ENCODE results near the gene CDC42EP4.

The CDC42EP4 gene

GRCh38 chr17:73308017-73308823 is 3.6 kb downstream of the CDC42EP4 start:
- DNase-seq (ENCODE audit: low read depth, low spot score) = peak; percentile 76
- no peak for TF ChIP-seq CTCF (IDR thresholded peaks at IDR 0.05; ENCODE audit: low read depth, low read length)
- in situ Hi-C loops (cut with HindIII; ENCODE audit: low sequenced_read_pairs) = no loop called here
- peak overlapping the region; percentile 14 for H3K4me3 ChIP-seq (ENCODE audit: low read depth, low read length)

DNA sequence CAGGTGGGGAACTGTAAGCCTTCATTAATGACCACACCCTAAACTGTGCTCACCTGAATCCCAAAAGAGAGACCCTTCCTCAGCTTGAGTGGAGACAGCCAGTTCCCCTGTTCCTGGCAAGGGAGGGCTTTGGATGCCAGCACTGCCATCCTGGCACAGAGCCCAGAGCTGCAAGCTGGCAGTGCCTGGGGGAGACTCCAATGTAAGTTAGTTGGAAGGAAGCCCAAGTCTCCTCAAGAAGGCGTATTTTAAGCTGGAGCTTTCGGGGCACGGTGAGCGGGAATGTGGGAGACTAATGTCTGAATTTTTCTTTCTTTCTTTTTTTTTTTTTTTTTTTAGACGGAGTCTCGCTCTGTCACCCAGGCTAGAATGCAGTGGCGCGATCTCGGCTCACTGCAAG is 4.7 kb downstream of the CDC42EP4 start:
- in situ Hi-C loops (cut with HindIII; ENCODE audit: low sequenced_read_pairs) = no loop called here
- DNase-seq (ENCODE audit: low read depth, low spot score) = no peak
- no peak for TF ChIP-seq CTCF (IDR thresholded peaks at IDR 0.05; ENCODE audit: low read depth, low read length)
- no peak overlapping the region for H3K4me3 ChIP-seq (ENCODE audit: low read depth, low read length)

DNA sequence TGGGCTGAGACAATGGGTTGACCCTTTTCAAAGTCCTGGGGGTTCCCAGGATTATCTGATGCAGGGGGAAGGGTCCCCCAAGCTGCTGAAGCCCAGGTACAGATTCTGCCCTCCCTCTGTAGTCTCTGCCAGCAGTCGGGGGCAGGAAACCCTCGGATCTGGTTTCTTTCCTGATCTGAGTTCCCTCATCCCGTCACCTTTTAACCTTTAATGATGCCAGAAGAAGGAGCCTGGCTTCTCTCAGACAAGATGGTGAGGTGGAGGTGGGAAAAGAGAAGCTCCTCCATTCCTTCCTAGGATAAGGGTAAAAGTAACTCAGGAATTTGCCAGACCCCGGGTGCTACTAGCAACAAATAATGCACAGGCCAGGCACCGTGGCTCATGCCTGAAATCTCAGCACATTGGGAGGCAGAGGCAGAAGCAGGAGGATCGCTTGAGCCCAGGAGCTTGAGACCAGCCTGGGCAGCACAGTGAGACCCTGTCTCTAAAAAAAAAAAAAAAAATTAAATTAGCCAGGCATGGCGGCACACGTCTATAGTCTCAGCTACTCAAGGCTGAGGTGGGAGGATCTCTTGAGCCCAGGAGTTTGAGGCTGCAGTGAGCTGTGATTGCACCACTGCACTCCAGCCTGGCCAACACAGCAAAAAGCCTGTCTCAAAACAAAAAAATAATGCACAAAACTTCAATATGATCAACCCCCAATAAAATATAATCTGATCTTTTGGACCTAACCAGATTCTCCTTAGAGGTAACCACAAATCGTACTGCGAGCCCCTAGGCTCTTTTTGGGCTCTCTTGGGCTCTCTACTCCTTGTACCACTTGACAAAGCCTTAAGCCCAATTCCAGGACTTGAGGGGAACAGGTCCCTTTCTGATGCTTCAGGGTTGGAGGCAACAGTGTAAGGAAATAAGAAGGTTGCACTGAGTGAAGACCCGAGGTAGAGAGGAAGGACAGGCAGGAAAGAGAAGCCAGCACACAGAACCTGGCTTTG is 5.7 kb downstream of the CDC42EP4 start:
- no peak for DNase-seq (ENCODE audit: low read depth, low spot score)
- in situ Hi-C loops (cut with HindIII; ENCODE audit: low sequenced_read_pairs) = no loop called here
- H3K4me3 ChIP-seq (ENCODE audit: low read depth, low read length) = no peak overlapping the region
- no peak for TF ChIP-seq CTCF (IDR thresholded peaks at IDR 0.05; ENCODE audit: low read depth, low read length)

GRCh38 chr17:73304971-73305812 is 6.6 kb downstream of the CDC42EP4 start:
- peak; percentile 36 for TF ChIP-seq CTCF (IDR thresholded peaks at IDR 0.05; ENCODE audit: low read depth, low read length)
- H3K4me3 ChIP-seq (ENCODE audit: low read depth, low read length) = peak overlapping the region; percentile 14
- peak; percentile 84 for DNase-seq (ENCODE audit: low read depth, low spot score)
- in situ Hi-C loops (cut with HindIII; ENCODE audit: low sequenced_read_pairs) = no loop called here

DNA sequence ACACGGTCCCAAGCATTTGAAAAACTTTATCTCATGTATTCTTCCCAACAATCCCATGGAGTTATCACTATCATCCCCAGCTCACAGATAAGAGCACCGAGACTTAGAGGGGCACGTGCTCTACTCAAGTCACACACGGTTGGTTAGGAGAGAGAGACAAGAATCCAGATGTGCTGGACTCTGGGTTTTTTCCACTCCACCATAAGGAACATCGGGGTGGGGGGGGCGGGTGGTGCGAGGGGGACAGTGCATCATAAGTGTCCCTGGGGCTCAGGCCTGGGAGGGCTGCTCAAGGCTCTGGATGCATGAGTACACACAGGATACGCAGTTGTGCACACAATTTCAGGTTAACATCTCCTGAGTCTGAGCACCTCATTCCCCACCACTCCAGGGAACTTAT is 7.4 kb downstream of the CDC42EP4 start:
- no peak for DNase-seq (ENCODE audit: low read depth, low spot score)
- no peak for TF ChIP-seq CTCF (IDR thresholded peaks at IDR 0.05; ENCODE audit: low read depth, low read length)
- H3K4me3 ChIP-seq (ENCODE audit: low read depth, low read length) = no peak overlapping the region
- in situ Hi-C loops (cut with HindIII; ENCODE audit: low sequenced_read_pairs) = no loop called here

GRCh38 chr17:73302189-73302588 is 9.6 kb downstream of the CDC42EP4 start:
- H3K4me3 ChIP-seq (ENCODE audit: low read depth, low read length) = no peak overlapping the region
- in situ Hi-C loops (cut with HindIII; ENCODE audit: low sequenced_read_pairs) = no loop called here
- peak; percentile 59 for DNase-seq (ENCODE audit: low read depth, low spot score)
- TF ChIP-seq CTCF (IDR thresholded peaks at IDR 0.05; ENCODE audit: low read depth, low read length) = no peak
